DOHH2 (cell line): ENCODE data around the gene MEDAG.

Experiments used
- H3F3A ChIP-seq: fragments of 200-600 bp; sonication (generic), shearing (Covaris generic); 2 replicates; pipeline ENCODE4 v1.6.0; 2016; ENCODE audit warnings: antibody characterized with exemption, mild to moderate bottlenecking; ENCODE audit not compliant: control insufficient read depth, insufficient read depth
- H3K27ac ChIP-seq: fragments of 200-600 bp; sonication (generic); 2 replicates; pipeline ENCODE4 v1.5.1; 2014; ENCODE audit warnings: low read depth, mild to moderate bottlenecking, low read length, moderate library complexity
- H3K27me3 ChIP-seq: fragments of 200-600 bp; sonication (generic); 2 replicates; pipeline ENCODE4 v1.6.1; 2014; ENCODE audit warnings: mild to moderate bottlenecking, low read length, mixed read lengths; ENCODE audit not compliant: control insufficient read depth
- H3K36me3 ChIP-seq: fragments of 200-600 bp; sonication (generic); 2 replicates; pipeline ENCODE4 v1.6.1; 2014; ENCODE audit warnings: mild to moderate bottlenecking, low read length, moderate library complexity, mixed read lengths; ENCODE audit not compliant: control insufficient read depth
- H3K4me1 ChIP-seq: fragments of 200-600 bp; sonication (generic); 2 replicates; pipeline ENCODE4 v1.6.1; 2014; ENCODE audit warnings: mild to moderate bottlenecking, low read length, mixed read lengths; ENCODE audit not compliant: control insufficient read depth
- H3K4me2 ChIP-seq: fragments of 200-600 bp; sonication (generic); 2 replicates; pipeline ENCODE4 v1.6.0; 2014; ENCODE audit warnings: mild to moderate bottlenecking, low read length, moderate library complexity
- H3K4me3 ChIP-seq: fragments of 200-600 bp; sonication (generic); 2 replicates; pipeline ENCODE4 v1.5.1; 2014; ENCODE audit warnings: mild to moderate bottlenecking, low read length, mixed read lengths
- H3K79me2 ChIP-seq: fragments of 200-600 bp; sonication (generic); 2 replicates; pipeline ENCODE4 v1.6.1; 2014; ENCODE audit warnings: mild to moderate bottlenecking, low read length, mixed read lengths; ENCODE audit not compliant: control insufficient read depth
- H3K9me2 ChIP-seq: fragments of 200-600 bp; sonication (generic); replicated peaks from 2 replicates; pipeline ENCODE4 v1.6.1; 2014; ENCODE audit warnings: mild to moderate bottlenecking, low read length, mixed read lengths; ENCODE audit not compliant: control insufficient read depth
- H3K9me3 ChIP-seq: fragments of 200-600 bp; sonication (generic); 2 replicates; pipeline ENCODE4 v1.6.1; 2014; ENCODE audit warnings: antibody characterized with exemption, low read length, mixed read lengths; ENCODE audit not compliant: control insufficient read depth, insufficient read depth
- H4K20me1 ChIP-seq: fragments of 200-600 bp; sonication (generic); 2 replicates; pipeline ENCODE4 v1.6.0; 2014; ENCODE audit warnings: low read depth, mild to moderate bottlenecking, antibody characterized with exemption, low read length, moderate library complexity; ENCODE audit not compliant: control insufficient read depth, insufficient read depth
- EZH2phosphoT487 ChIP-seq: fragments of 200-600 bp; sonication (generic); IDR thresholded peaks from 2 replicates; pipeline ENCODE4 v1.6.1; 2017; ENCODE audit warnings: borderline replicate concordance, mild to moderate bottlenecking, antibody characterized with exemption, low read length, moderate library complexity, mixed read lengths
- TF ChIP-seq, protein P1 (sequence below): fragments of 200-600 bp; sonication (generic); IDR thresholded peaks from one replicate; pipeline ENCODE4 v1.5.1; 2014; ENCODE audit warnings: antibody characterized with exemption, mild to moderate bottlenecking, low read depth, low read length; ENCODE audit not compliant: poor library complexity, severe bottlenecking

The MEDAG gene

DNA sequence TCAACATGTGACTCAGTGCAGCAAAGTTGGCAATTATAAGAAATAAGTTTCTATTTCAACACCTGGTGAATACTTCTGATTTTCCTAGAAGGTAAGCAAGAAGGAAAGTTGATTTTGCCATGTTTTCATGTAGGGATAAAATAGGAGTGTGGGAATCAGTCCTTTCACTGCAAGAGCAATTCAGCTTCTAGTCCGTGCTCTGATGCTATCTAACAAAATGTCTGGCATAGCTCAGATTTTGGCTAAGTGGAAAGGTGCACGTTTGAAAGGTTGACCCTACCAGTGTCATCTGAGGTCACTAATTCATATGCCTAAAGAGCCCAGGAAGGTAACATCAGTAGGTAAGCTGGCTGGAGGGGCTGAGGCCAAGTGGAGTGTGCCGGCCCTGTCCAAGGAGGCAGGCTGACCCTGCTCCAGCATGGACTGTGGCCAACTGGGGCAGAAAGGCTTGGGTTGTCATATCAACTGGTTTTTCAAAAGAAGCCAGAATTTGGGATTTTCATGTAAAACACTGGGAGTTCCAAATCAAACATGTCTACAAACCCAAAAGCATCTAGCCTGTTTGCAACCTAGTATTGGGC lies 38.9 kb upstream of the MEDAG start:
- Histone ChIP-seq H3K9me2 (no peaks in the 10 kb centered on the region), H3K4me2 (no peak overlapping the region), H3F3A (no peaks in the 10 kb centered on the region), H3K79me2 (no peaks in the 10 kb centered on the region), H3K36me3 (no peaks in the 10 kb centered on the region), H4K20me1 (no peaks in the 10 kb centered on the region), H3K27ac (no peak overlapping the region), H3K27me3 (peaks cover 10% of the 10 kb centered on the region), H3K4me3 (no peak overlapping the region), H3K9me3 (no peaks in the 10 kb centered on the region), H3K4me1 (no peaks in the 10 kb centered on the region)
- TF ChIP-seq EZH2phosphoT487: no peak
- TF ChIP-seq, protein P1, sequence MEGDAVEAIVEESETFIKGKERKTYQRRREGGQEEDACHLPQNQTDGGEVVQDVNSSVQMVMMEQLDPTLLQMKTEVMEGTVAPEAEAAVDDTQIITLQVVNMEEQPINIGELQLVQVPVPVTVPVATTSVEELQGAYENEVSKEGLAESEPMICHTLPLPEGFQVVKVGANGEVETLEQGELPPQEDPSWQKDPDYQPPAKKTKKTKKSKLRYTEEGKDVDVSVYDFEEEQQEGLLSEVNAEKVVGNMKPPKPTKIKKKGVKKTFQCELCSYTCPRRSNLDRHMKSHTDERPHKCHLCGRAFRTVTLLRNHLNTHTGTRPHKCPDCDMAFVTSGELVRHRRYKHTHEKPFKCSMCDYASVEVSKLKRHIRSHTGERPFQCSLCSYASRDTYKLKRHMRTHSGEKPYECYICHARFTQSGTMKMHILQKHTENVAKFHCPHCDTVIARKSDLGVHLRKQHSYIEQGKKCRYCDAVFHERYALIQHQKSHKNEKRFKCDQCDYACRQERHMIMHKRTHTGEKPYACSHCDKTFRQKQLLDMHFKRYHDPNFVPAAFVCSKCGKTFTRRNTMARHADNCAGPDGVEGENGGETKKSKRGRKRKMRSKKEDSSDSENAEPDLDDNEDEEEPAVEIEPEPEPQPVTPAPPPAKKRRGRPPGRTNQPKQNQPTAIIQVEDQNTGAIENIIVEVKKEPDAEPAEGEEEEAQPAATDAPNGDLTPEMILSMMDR: no peak

DNA sequence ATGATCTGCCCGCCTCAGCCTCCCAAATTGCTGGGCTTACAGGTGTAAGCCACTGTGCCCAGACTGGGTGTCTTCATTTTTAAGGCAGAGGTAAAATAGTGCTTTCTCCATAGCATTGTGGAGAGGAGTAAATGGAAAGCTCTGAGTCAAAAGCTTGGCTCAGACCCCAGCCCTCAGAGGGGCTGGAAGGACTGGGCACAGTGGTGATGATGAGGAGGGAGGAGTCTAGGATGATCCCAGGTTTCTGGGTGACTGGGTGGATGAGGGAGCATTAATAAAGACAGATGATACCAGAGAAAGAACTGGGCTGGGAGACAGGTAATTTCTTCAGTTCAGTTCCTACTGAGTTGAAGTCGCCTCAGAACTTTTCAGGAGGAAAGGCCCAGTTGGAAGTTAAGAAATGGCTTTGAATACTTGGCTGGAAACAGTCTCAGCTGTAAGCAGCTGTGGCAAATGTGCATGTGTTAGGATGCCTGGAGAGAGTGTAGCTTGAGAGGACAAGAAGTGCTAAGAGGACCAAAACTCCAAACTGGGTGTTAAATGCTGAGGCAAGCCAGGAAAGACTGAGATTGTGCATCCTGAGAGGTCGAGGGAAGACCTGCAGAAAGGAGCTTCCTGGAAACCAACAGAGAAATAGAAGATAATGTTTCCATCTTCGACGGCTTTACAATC lies 37.1 kb upstream of the MEDAG start:
- Histone ChIP-seq H3K4me2 (no peak overlapping the region), H3K27me3 (peaks cover 10% of the 10 kb centered on the region), H3K79me2 (no peaks in the 10 kb centered on the region), H4K20me1 (no peaks in the 10 kb centered on the region), H3K27ac (no peak overlapping the region), H3K4me3 (no peak overlapping the region), H3K36me3 (no peaks in the 10 kb centered on the region), H3F3A (no peaks in the 10 kb centered on the region), H3K4me1 (peaks cover 5% of the 10 kb centered on the region; the same call in 1 of the 2 replicates), H3K9me2 (no peaks in the 10 kb centered on the region), H3K9me3 (no peaks in the 10 kb centered on the region)
- TF ChIP-seq, protein P1: no peak
- TF ChIP-seq EZH2phosphoT487: no peak

DNA sequence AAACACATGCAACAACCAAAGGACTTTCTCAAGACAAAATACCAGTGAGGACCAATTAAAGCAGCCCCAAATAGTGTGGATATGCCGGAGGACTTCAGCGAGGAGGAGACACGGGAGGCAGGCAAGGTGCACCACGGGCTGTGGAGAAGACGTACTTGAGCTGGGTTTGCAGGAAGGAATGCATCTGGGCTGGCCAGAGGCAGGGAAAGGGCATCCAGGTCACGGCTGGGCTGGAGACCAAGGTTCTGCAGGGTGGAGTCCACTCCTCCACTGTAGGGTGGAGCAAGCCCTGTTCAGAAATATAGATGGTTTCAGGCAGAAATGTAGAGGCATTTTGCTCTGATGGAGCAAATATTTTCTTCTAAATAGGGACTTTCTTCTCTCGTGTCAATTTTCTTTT lies 36.6 kb upstream of the MEDAG start:
- H3K4me1 ChIP-seq: peaks cover 5% of the 10 kb centered on the region; the same call in 1 of the 2 replicates
- no peak overlapping the region for H3K4me2 ChIP-seq
- no peak overlapping the region for H3K4me3 ChIP-seq

More for the DNA sequence above, 36.6 kb upstream of the MEDAG start:
- Histone ChIP-seq H3K27ac (no peak overlapping the region), H3K27me3 (peaks cover 10% of the 10 kb centered on the region), H3K79me2 (no peaks in the 10 kb centered on the region), H4K20me1 (no peaks in the 10 kb centered on the region), H3K9me2 (no peaks in the 10 kb centered on the region), H3K36me3 (no peaks in the 10 kb centered on the region), H3F3A (no peaks in the 10 kb centered on the region), H3K9me3 (no peaks in the 10 kb centered on the region)
- TF ChIP-seq, protein P1: no peak
- TF ChIP-seq EZH2phosphoT487: no peak
